Activated CD4-positive, CD25-positive, alpha-beta regulatory T cell treated with anti-CD3 and anti-CD28 coated beads, Interleukin-2, amount 50 U/mL, for 24 hours (primary cell): Measurements from ENCODE around the gene ZFAND3.

Experiments
- ATAC-seq, 2 donors: fragments of 150-1000 bp; cut with Tn5 transposase; one replicate each; pipeline ENCODE4 v1.10.0; 2021; ENCODE audit warnings: mild to moderate bottlenecking in 1 of 2, moderate library complexity in 1 of 2

Gene ZFAND3

DNA sequence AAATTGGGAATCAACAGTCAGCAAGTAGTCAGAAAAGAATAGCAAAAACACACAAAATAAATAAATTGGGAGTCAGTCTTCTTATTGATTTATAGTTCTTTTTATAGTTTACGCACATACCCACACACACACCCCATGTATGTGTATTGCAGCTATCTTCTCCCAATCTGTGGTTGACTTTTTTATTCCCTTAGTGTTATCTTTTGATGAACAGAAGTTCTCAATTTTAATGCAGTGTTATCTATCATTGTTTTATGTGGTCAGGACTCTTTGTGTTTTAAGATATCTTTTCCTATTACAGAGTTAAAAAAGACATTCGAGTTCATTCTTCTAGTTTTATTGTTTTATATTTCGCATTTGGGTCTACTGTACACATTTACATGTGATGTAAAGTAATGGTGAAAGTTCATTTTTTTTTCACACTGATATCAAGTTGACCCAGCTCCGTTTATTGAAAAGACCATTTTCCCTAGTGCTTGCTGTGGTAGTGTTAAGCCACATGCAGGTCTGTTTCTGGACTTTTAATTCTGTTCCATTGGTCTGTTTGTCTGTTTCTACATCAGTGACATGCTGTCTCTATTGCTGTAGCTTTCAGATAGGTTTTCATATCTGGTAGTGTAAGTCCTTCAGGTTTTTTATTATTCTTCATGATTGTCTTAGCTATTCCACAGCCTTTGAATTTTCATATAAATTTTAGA, 78.4 kb downstream of the ZFAND3 start:
- ATAC-seq = no peak

GRCh38 chr6:37903351-37904340, 84.1 kb downstream of the ZFAND3 start:
- ATAC-seq = no peak

- no peak for ATAC-seq
Measured at GRCh38 chr6:37904590-37904989, 85.1 kb downstream of the ZFAND3 start.

GRCh38 chr6:37906121-37906520, 86.6 kb downstream of the ZFAND3 start:
- ATAC-seq = no peak

DNA sequence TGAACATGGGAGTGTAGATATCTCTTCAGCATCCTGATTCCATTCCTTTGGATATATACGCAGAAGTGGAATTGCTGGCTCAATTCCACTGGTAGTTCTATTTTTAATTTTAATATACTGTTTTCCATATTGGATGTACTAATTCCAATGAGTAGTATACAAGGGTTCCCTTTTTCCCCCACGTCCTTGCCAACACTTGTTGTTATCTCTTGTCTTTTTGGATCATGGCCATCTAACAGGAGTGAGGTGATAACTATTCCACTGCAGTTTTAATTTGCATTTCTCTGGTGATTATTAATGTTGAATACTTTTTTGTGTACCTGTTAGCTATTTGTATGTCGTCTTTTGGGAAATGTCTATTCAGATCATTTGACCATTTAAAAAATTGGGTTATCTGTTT, 91.5 kb downstream of the ZFAND3 start:
- no peak for ATAC-seq

DNA sequence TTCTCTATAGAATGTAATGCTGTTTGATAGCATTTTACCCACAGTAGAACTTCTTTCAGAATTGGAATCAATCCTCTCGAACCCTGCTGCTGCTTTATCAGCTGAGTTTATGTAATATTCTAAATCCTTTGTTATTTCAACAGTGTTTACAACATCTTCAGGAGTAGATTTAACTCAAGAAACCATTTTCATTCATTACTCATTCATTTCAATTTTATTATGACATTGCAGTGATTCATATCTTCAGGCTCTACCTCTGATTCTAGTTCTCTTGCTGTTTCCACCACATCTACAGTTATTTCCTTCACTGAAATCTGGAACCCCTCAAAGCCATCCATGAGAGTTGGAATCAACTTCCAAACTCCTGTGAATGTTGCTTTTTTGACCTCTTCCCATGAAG, 93.7 kb downstream of the ZFAND3 start:
- ATAC-seq = peak; percentile 68 to 69

- ATAC-seq = no peak
Measured at GRCh38 chr6:37915463-37915862, 95.9 kb downstream of the ZFAND3 start.

GRCh38 chr6:37916149-37916548, 96.6 kb downstream of the ZFAND3 start:
- ATAC-seq = no peak

DNA sequence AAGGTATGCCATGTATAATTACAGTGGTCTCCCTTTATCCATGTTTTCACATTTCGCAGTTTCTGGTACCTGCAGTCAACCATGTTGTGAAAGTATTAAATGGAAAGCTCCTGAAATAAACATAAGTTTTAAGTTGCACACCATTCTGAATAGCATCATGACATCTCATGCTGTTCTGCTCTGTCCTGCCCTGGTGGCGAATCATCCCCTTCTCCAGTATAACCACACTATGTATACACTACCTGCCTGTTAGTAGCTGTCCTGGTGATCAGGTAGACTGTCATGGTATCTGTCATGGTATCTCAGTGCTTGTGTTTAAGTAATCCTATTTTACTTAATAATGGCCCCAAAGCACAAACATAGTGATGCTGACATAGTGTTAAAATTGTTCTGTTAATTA, 97.1 kb downstream of the ZFAND3 start:
- ATAC-seq = no peak

- no peak for ATAC-seq
Measured at GRCh38 chr6:37917566-37917965, 98.0 kb downstream of the ZFAND3 start.

DNA sequence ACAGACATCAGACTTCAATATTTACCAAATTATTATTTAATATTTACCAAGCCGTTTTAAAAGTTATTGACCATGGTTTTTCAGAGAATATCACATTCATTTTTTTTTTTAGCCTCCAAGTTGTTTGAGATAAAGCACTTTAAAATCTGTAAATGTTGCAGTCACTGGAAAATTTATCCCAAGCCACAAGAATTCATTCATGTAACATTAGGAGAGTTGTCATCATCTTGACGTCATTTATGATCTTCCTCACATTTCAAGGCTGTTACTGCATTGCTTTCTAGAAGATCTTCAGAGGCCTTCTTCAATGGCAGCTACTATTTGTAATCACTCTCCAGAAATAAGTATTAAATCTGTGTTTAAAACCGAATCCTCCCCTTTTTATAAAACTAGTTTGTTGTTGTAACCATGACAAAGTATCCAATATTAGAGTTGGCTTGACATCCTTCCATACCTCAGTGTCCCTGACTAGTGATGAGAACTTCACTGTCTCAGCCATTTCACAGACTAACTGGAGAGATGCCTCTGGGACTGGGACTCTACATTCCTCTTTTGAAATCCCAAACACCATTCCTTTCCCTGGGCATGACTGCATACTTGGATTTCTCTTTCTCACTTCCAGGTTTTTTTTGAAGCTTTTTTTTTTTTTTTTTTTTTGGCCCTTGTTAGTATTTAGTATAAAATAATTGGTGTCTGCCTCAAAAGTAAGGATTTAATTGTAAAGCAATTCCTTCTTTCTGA, 100.1 kb downstream of the ZFAND3 start:
- no peak for ATAC-seq

- ATAC-seq = no peak
Measured at GRCh38 chr6:37920667-37921066, 101.1 kb downstream of the ZFAND3 start.

DNA sequence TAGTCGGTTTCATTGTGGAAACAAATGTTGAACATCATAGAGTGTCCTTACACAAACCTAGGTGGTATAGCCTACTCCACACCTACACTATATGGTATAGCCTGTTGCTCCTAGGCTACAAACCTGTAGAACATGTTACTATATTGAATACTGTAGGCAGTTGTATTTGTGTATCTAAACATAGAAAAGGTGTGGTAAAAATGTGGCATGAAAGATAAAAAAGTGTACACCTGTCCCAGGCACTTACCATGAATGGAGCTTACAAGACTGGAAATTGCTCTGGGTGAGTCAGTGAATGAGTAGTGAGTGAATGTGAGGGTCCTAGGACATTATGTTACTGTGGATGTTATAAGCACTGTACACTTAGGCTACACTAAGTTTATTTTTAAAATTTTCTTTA, 103.0 kb downstream of the ZFAND3 start:
- ATAC-seq = no peak

GRCh38 chr6:37923514-37923913, 104.0 kb downstream of the ZFAND3 start:
- peak in 1 of 2 donors; percentile 74 for ATAC-seq

DNA sequence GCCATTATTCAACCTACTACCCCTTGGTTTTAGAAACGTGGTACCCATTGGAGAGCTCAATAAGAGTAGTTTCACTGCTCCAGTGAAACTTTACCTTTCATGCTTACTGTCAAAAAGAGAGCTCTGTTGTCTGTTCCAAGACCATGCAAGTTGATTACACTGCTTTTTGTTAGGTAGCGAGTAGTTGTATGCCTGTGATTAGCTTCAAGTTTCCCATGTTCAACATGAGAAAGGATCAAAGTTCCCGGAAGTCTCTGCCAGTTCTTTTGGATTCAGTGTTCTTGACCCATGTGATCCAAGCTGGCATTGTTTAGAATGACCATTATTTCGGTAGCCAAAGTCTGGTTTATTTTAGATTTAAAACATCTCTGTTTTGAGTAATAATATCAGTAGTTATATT, 107.1 kb downstream of the ZFAND3 start:
- no peak for ATAC-seq

- ATAC-seq = no peak
Measured at GRCh38 chr6:37928217-37928616, 108.7 kb downstream of the ZFAND3 start.

DNA sequence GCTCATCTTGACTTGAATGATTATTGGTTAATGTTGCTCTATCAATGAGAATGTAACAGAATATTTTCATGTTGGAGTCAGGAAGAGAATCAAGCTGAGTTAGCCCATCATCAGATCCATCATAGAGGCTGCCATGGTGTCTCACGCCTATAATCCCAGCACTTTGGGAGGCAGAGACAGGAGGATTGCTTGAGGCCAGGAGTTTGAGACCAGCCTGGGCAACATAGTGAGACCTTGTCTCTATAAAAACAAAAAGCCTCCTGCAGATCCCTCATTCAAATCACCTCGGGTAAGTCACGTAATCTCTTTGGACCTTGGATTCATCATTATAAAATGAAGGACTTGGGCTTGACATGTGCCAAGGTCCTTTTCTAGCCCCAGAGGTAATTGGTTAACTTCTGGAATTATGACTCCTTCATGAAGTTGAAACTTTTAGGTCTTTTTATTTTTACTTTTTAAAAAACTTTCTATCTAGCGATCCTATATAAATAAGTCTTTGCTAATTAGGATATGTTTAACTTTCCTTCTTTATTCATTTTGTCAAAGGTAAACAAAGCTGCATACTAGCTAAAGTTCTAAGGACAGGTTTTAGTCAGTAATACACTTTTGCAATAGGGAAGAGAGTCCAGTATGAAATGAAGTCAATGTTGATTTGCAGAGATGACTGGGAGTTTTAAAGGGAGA, 110.9 kb downstream of the ZFAND3 start:
- no peak for ATAC-seq

- no peak for ATAC-seq
Measured at GRCh38 chr6:37931066-37931465, 111.5 kb downstream of the ZFAND3 start.

DNA sequence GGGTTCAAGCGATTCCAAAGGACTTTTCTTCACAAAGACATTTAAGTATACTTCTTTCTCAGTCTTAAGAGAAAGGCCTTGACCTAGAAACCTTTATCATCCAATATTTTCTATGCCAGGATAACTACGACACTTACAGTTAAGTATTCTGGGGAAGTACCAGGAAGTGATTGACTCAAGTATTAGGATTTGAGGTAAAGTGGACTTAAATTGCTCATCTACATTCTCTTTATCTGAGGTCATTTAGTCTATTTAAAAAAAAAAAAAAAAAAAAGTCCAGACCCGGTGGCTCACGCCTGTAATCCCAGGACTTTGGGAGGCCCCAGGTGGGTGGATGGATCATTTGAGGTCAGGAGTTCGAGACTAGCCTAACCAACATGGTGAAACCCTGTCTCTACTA, 114.7 kb downstream of the ZFAND3 start:
- ATAC-seq = no peak

DNA sequence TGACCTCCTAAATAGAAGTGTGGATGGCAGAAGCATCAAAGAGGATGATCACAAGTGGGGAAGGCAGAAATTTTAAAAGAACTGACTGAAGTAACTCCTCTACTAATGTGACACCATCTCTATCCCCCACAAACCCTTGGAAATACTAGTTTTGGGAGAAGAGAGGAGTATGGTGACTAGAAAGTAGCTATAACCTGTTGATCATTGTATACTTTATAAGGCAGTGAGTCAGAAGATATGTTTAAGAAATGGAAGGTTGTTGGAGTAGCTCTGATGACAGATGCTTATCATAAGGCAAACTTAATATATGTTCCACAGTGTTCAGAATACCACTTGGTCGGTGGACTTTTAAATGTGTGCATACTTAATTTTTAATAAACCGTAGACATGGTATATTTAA, 116.6 kb downstream of the ZFAND3 start:
- ATAC-seq = no peak

DNA sequence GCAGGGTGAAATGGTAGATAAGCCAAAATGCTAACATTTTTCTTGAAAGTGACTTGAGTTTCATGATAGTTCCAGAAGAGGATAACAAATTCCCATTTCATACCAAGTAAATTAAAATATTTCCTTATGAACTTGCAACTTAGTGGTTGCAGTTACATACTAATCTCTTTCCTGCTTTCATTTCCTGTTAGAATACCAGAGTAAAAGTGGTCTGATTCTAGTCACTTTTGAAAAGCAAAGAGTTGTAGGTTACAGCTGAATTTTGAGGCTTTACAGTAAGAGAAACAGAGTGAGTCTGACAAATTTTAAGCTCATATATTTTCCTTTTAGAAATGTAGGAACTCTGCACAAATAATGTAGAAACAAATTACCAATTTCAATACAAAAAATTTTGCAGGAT, 117.4 kb downstream of the ZFAND3 start:
- no peak for ATAC-seq

- ATAC-seq = no peak
Measured at GRCh38 chr6:37938909-37939308, 119.4 kb downstream of the ZFAND3 start.
